Left lung (tissue), 14 donors: ENCODE results near the gene PFDN6. TPM values are rescaled to one million over a fixed set of nuclear protein-coding genes. Genes with fewer than 3 reads are reported as not detected.

Source experiments
- ATAC-seq: fragments of 200-7000 bp; cut with Tn5 transposase; one replicate; pipeline ENCODE4 v1.9.1; 2020; ENCODE audit warnings: moderate library complexity
- DNase-seq, 4 donors: peaks; one replicate each; pipeline ENCODE4 v3.0.0-alpha.2; 2013 to 2020
- H3K27ac ChIP-seq, 2 donors: fragments of 200-600 bp; sonication (generic) in 1 of 2; one replicate each; pipeline versions ENCODE4 v1.5.0 to v1.8.0; 2020 to 2021
- H3K27me3 ChIP-seq, 2 donors: fragments of 200-600 bp; sonication (generic) in 1 of 2; one replicate each; pipeline versions ENCODE4 v1.5.0 to v1.8.0; 2020 to 2021
- H3K36me3 ChIP-seq, 2 donors: fragments of 200-600 bp; sonication (generic) in 1 of 2; one replicate each; pipeline versions ENCODE4 v1.5.0 to v1.8.0; 2020 to 2021
- H3K4me1 ChIP-seq, 2 donors: fragments of 200-600 bp; one replicate each; pipeline ENCODE4 v1.8.0; 2021
- H3K4me3 ChIP-seq, 2 donors: fragments of 200-600 bp; sonication (generic) in 1 of 2; one replicate each; pipeline versions ENCODE4 v1.5.0 to v1.8.0; 2020 to 2021; ENCODE audit warnings: mild to moderate bottlenecking in 1 of 2
- H3K9me3 ChIP-seq, 2 donors: fragments of 200-600 bp; sonication (generic) in 1 of 2; one replicate each; pipeline versions ENCODE4 v1.5.0 to v1.8.0; 2020 to 2021
- CTCF ChIP-seq, 2 donors: fragments of 200-600 bp; sonication (generic) in 1 of 2; IDR thresholded peaks; one replicate each; pipeline versions ENCODE4 v1.5.0 to v1.8.0; 2021; ENCODE audit warnings: antibody characterized with exemption in 2 of 2
- intact Hi-C, 2 donors: fragments of 100-400 bp; cut with DNase I; formaldehyde crosslinking; loops; one replicate each; pipeline versions ENCODE4 v1.11.2 to v1.14.2; 2022
- long read RNA-seq, 12 donors: library from polyadenylated mRNA in 2 of 12; unstranded in 2 of 12; transcript quantifications; one replicate each; pipeline ENCODE4 v2.0.0 and lab custom pipeline, GENCODE V29; 2019 to 2026
- polyA plus RNA-seq, 6 donors: library from polyadenylated mRNA; unstranded; fragments of 120-200 nt; gene quantifications; one replicate each; pipeline ENCODE4 v1.2.1, GENCODE V29; 2013; ENCODE audit not compliant: insufficient read length in 6 of 6
- total RNA-seq, 2 donors: library from RNA; stranded (reverse); fragmentation: NEBNext Ultra II Directional; extraction: Animal tissue kit (Norgen Biotek cat#: 25700); gene quantifications; one replicate each; pipeline ENCODE4 v1.2.1, GENCODE V29; 2021
- donor health status: DM: no; HTN: yes; CAD: no.
- donor health status: DM: no; HTN: no; CAD: no.

PFDN6 gene
- total RNA-seq = 10 to 100 TPM; 37.7 to 43.0 TPM
- polyA plus RNA-seq = 10 to 100 TPM; 50.4 to 55.3 (median 51.2) TPM
- long read RNA-seq, donor 1, transcript PFDN6-204 (5 exons, 884 nt) = major isoform, 6 of 26 reads
- long read RNA-seq, donor 1, partial matches to known transcripts = 16 of 26 reads
- long read RNA-seq, donor 1, other reads (novel, unspliced or antisense) = 0 of 26 reads
- long read RNA-seq, donor 2, transcript PFDN6-204 (5 exons, 884 nt) = major isoform, 6 of 61 reads
- long read RNA-seq, donor 2, partial matches to known transcripts = 35 of 61 reads
- long read RNA-seq, donor 2, other reads (novel, unspliced or antisense) = 11 of 61 reads
- long read RNA-seq, donor 3, partial matches to known transcripts = 10 of 18 reads
- long read RNA-seq, donor 3, other reads (novel, unspliced or antisense) = 0 of 18 reads
- long read RNA-seq, donor 4, partial matches to known transcripts = 0 of 1 reads
- long read RNA-seq, donor 4, other reads (novel, unspliced or antisense) = 0 of 1 reads
- long read RNA-seq, donor 5, transcript PFDN6-204 (5 exons, 884 nt) = major isoform, 5 of 51 reads
- long read RNA-seq, donor 5, partial matches to known transcripts = 34 of 51 reads
- long read RNA-seq, donor 5, other reads (novel, unspliced or antisense) = 7 of 51 reads
- long read RNA-seq, donor 6, transcript PFDN6-201 (4 exons, 740 nt) = major isoform, 12 of 30 reads
- long read RNA-seq, donor 6, transcript PFDN6-204 (5 exons, 884 nt) = minor isoform, 6 of 30 reads
- long read RNA-seq, donor 6, partial matches to known transcripts = 8 of 30 reads
- long read RNA-seq, donor 6, other reads (novel, unspliced or antisense) = 0 of 30 reads
- long read RNA-seq, donor 7, partial matches to known transcripts = 10 of 30 reads
- long read RNA-seq, donor 7, other reads (novel, unspliced or antisense) = 16 of 30 reads
- long read RNA-seq, donor 8, partial matches to known transcripts = 5 of 9 reads
- long read RNA-seq, donor 8, other reads (novel, unspliced or antisense) = 0 of 9 reads
- long read RNA-seq, donor 9 = 0 reads
- long read RNA-seq, donor 10 = 0 reads
- long read RNA-seq, donor 11, partial matches to known transcripts = 15 of 27 reads
- long read RNA-seq, donor 11, other reads (novel, unspliced or antisense) = 0 of 27 reads
- long read RNA-seq, donor 12, partial matches to known transcripts = 44 of 59 reads
- long read RNA-seq, donor 12, other reads (novel, unspliced or antisense) = 7 of 59 reads

- Histone ChIP-seq H3K4me1 (peaks cover 14 to 38% of the 10 kb centered on the region in 2 donors), H3K36me3 (peaks cover 0 to 71% of the 10 kb centered on the region in 2 donors), H3K27me3 (no peaks in the 10 kb centered on the region), H3K9me3 (no peaks in the 10 kb centered on the region), H3K27ac (peak within 1 kb of the TSS; percentile 68 to 77), H3K4me3 (peak within 1 kb of the TSS; percentile 66 to 83)
- ATAC-seq (peak; percentile 98), DNase-seq (peak; percentile 76 to 95 (median 88))
- no peak for TF ChIP-seq CTCF (IDR thresholded peaks at IDR 0.05)
- intact Hi-C loops = no loop called here
Measured at GRCh38 chr6:33288921-33289783, at the start of gene PFDN6, which contains the start of gene WDR46. Gene PFDN6, plus strand, starts transcription at chr6:33289601. Its CDS starts 256 bp downstream, at chr6:33289857. Gene WDR46, minus strand, starts transcription at chr6:33289239. Its CDS starts 69 bp downstream, at chr6:33289170.

GRCh38 chr6:33241968-33242367 is 47.4 kb upstream of the PFDN6 start:
- no peaks in the 10 kb centered on the region for H3K4me1 ChIP-seq
- TF ChIP-seq CTCF (IDR thresholded peaks at IDR 0.05) = no peak
- ATAC-seq = no peak
- H3K4me3 ChIP-seq = no peak overlapping the region
- H3K9me3 ChIP-seq = no peaks in the 10 kb centered on the region
- no peak for DNase-seq
- intact Hi-C loops = loop anchor here in 1 of 2 donors (10.0 kb wide), 2 partner anchors 77 to 127 kb away; no protein-coding TSS in a partner anchor
- no peaks in the 10 kb centered on the region for H3K36me3 ChIP-seq
- peaks cover 0 to 20% of the 10 kb centered on the region in 2 donors for H3K27me3 ChIP-seq
- no peak overlapping the region for H3K27ac ChIP-seq

- Histone ChIP-seq H3K36me3 (no peaks in the 10 kb centered on the region), H3K27ac (no peak overlapping the region), H3K4me1 (peaks cover 3 to 7% of the 10 kb centered on the region in 2 donors), H3K9me3 (no peaks in the 10 kb centered on the region), H3K4me3 (no peak overlapping the region), H3K27me3 (peaks cover 0 to 20% of the 10 kb centered on the region in 2 donors)
- intact Hi-C loops = loop anchor here in 1 of 2 donors (10.0 kb wide), 2 partner anchors 79 to 129 kb away; no protein-coding TSS in a partner anchor
- no peak for ATAC-seq
- DNase-seq = no peak
- no peak for TF ChIP-seq CTCF (IDR thresholded peaks at IDR 0.05)
Measured at GRCh38 chr6:33243476-33243875, 45.9 kb upstream of the PFDN6 start.

- H3K36me3 ChIP-seq = peaks cover 0 to 5% of the 10 kb centered on the region in 2 donors
- DNase-seq (peak; percentile 83 to 93 (median 90)), ATAC-seq (peak; percentile 89)
- TF ChIP-seq CTCF (IDR thresholded peaks at IDR 0.05) = peak; percentile 86 to 95
- intact Hi-C loops = loop anchor here in 1 of 2 donors (10.0 kb wide), 2 partner anchors 83 to 133 kb away; no protein-coding TSS in a partner anchor
- peak overlapping the region; percentile 91 to 92 for H3K27ac ChIP-seq
- H3K4me3 ChIP-seq = peak overlapping the region; percentile 43 to 50
- H3K27me3 ChIP-seq = no peaks in the 10 kb centered on the region
- H3K4me1 ChIP-seq = peaks cover 11 to 31% of the 10 kb centered on the region in 2 donors
- no peaks in the 10 kb centered on the region for H3K9me3 ChIP-seq
Measured at GRCh38 chr6:33247977-33248642, 41.3 kb upstream of the PFDN6 start.
